Measurements from ENCODE around the gene GLIPR1L2.
A peak's percentile ranks its signal among the peaks of the same experiment; 100 is the strongest.
"Not testable (repeated sequence)": the region's sequence is repeated elsewhere in the genome, so short reads cannot be mapped to it uniquely, and the experiment has no call there.

Gene GLIPR1L2

DNA sequence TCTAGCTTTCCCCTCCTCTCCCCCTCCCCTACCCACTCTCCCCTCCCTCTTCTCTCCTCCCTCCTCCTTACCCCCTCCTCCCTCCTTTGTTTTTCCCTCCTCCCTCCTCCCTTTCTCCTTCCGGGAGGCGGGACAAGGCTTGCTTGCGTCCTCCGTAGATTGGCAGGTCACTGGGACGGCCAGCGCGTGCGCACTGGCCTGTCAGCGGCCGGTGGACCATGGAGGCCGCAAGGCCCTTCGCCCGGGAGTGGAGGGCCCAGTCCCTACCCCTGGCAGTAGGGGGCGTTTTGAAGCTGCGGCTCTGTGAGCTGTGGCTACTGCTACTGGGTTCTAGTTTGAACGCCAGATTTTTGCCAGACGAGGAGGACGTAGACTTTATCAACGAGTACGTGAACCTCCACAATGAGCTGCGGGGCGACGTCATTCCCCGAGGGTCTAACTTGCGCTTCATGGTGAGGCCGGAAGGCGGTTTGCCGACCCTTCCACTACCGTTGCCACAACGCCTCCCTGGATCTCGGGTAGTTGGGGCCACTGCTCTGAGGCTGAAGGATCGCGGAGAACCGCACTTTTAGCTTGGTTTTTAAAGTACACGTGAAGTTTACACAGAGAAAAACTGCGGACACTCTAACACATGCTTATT, at the start of gene GLIPR1L2:
Gene GLIPR1L2, plus strand, starts transcription at position 191 of the 640 bp plus-strand sequence. Its CDS starts 28 bp downstream, at position 219.
- peak; percentile 71 for DNase-seq (ENCODE audit: low read depth)

DNA sequence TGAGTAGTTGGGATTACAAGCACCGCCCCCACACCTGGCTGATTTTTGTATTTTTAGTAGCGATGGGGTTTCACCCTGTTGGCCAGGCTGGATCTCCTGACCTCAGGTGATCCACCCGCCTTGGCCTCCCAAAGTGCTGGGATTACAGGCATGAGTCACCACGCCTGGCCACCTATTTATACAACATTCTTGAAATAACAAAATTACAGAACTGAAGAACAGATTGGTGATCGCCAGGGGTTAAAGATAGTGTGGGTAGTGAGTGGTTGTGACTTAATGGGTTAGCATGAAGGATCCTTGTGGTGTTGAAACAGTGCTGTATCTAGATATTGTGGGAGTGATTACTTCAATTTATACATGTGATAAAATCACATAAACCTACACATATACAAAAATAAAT, 49.0 kb upstream of the GLIPR1L2 start:
- no peak for DNase-seq (ENCODE audit: low read depth)

DNA sequence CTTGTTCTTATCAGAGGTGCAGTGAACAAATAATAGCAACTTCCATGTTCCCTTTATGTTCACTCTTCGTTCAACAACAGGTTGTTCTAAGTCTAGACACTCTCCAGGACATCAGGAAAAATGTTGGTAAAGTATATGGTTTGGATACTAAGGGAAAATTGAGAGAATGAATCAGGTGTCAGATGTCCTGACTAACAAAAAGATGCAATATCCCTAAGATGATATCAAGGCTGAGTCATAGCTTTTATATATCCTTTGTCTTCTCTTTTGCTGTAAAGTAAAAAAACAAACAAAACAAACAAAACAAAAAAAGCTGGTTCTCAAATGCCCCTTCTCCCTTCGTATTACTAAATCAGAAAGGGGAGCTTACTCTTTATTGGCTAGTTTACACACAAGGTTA, 45.4 kb upstream of the GLIPR1L2 start:
- no peak for DNase-seq (ENCODE audit: low read depth)

DNA sequence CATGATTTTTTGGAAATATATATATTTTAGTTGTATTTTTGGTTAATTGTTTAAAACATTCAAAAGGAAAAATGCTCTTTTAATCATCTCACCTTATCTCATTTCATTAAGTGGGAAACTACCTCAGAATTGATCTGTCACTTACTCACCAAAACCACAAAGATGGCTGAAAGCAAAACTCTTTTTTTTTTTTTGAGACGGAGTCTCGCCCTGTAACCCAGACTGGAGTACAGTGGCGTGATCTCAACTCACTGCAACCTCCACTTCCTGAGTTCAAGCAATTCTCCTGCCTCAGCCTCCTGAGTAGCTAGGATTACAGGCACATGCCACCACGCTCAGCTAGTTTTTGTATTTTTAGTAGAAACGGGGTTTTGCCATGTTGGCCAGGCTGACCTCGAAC, 44.7 kb upstream of the GLIPR1L2 start:
- DNase-seq (ENCODE audit: low read depth): not testable (repeated sequence)

DNA sequence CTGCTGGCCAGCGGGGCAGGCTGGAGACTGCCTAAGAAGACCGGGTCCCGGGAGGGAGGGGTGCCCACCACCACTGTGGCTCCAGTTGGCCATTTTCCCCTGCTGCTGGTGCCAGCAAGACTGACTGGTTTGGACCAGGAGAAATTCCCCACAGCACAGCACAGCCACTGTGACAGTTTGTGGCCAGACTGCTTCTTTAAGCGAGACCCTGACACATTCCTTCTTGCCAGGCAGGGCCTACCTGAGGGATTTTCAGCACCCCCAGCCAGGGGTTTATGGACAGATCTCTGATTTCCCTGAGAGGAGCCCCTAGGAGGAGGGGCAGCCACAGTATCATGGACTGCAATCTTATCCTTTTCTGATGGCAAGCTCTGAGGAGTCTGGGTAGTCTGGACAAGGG, 40.9 kb upstream of the GLIPR1L2 start:
- DNase-seq (ENCODE audit: low read depth): no peak

DNA sequence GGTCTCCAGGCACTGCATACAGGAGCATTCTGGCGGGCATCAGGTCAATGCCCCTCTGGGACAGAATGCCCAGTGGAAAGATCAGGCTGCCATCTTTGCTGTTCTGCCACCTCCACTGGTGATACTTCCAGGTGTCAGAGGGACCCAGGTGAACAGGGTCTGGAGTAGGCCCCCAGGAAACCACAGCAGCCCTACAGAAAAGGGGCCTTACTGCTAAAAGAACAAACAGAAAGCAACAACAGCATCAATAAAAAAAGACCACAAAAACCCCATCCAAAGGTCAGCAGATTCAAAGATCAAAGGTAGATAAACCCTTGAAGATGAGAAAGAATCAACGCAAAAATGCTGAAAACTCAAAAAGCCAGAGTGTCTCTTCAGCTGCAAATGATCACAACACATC, 40.5 kb upstream of the GLIPR1L2 start:
- DNase-seq (ENCODE audit: low read depth): no peak

DNA sequence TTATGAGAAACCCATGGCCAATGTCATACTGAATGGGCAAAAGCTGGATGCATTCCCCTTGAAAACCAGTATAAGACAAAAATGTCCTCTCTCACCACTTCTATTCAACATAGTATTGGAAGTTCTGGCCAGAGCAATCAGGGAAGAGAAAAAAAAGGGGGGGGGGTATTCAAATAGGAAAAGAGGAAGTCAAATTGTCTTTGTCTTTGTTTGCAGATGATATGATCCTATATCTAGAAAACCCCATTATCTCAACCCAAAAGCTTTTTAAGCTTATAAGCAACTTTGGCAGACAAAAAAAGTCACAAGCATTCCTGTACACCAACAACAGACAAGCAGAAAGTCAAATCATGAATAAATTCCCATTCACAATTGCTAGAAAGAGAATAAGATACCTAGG, 36.9 kb upstream of the GLIPR1L2 start:
- DNase-seq (ENCODE audit: low read depth): no peak

DNA sequence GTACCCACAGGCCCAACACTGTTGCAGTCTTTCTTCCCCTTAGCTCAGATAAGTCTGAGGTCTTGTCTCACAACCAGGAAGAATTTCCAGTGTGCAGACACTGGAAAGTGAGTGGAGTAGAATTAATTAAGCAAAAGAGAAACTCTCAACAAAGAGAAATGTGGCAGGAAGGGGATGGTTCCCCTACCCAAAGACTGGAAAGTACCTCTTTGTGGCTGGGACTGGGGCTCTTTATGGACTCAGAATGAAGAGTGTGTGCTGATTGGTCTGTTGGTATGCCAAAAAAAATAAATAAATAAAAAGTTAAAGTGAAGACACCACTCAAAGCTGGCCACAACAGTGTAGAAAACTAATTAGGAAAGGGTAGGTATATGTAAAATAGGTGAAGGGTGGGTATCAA, 30.0 kb upstream of the GLIPR1L2 start:
- no peak for DNase-seq (ENCODE audit: low read depth)

DNA sequence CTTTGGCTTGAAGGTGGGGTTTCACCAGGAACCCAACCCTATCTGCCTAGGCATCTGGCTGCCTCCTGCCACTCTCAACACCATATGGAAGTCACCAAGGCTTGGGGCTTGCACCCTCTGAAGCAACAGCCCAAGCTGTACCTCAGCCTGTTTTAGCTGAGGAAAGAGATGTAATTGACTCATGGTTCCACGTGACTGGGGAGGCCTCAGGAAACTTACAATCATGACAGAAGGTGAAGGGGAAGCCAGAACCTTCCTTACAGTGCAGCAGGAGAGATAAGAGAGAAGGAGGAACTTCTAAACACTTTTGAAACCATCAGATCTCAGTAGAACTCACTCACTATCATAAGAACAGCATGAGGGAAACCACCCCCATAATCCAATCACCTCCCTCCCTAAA, 29.5 kb upstream of the GLIPR1L2 start:
- no peak for DNase-seq (ENCODE audit: low read depth)

DNA sequence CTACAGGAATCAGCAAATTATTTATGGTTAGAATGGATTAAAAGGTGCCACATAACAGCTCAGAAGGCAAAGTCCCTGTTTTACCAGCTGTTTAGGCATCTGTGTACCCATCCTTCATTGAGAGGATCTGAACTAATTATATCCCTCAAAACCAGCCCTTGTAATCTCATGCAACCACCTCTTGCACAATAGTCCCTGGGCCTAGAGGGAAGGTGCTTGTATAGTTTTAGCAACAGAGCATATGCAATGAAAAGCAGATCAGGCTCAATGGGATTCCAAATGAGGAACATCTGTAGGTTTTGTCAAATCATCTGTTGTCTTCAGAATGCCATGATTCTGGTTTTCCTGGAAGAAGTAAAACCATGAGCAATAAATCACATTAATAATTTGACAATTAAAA, 26.0 kb upstream of the GLIPR1L2 start:
- DNase-seq (ENCODE audit: low read depth): no peak

DNA sequence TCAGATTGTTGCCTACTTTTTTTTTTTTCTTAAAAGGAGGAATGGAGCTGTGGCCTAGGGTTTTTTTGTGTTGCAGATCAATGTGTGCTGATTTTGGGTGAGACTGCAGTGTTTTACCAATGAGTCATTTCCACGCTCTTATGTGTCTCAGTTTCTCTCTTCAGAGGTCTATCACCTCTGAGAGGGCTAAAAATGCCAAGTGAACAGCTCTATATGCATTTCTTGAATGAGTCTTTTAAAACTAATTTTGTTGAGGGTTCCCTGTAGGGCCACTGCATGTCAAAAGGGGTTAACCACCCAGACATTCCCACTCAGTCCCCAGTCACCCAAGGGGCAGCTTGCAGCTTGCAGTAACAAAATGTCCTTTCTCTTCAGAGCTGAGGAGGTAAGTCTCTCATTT, 24.3 kb upstream of the GLIPR1L2 start:
- DNase-seq (ENCODE audit: low read depth): no peak

DNA sequence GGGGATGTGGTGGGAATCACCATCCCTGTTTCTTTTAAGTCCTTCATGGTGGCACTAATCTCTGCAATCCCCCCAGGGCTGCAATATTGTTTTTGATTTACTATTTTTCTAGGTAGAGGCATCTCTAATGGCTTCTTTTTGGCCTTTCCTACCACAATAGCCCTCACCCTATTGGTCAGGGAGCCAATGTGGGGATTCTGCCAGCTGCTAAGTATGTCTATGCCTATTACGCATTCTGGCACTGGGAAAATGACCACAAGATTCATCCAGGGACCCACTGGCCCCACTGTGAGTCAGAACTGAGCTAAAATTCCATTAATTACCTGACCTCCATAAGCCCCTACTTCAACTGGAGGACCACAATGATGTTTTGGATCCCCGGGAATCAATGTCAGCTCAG, 15.9 kb upstream of the GLIPR1L2 start:
- DNase-seq (ENCODE audit: low read depth): no peak

DNA sequence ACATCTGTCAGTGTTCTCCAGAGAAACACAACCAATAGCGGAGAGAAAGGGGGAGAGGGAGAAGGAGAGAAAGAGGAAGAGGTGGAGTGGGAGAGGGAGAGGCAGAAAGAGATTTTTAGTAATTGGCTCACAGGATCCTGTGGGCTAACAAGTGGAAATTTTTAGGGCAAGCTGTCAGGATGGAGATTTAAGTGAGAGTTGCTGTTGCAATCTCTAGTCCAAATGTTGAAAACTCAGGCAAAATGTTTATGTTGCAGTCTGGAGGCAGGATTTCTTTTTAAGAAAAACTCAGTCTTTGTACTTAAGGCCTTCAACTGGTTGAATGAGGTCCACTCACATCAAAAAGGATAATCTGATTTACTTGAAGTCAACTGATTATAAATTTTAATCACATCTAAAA, 12.5 kb upstream of the GLIPR1L2 start:
- no peak for DNase-seq (ENCODE audit: low read depth)

DNA sequence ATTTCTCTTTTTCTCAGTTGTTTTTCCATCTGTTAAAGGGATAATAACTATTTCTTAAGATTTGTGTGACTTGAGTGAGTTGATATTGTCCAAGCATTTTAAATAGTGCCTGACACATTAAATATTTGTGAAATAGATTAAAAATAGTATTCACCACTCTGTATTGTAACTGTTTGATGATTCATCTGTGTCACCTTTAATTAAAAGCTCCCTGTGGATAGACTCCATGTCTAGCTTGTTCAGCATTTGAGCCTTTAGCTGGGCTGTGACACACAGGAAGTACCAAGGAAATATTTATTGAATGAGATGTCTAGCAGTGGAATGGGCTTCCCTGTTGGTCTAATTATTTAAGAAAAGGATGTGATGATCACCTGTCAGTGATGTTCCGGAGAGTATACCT, 1.8 kb upstream of the GLIPR1L2 start:
- DNase-seq (ENCODE audit: low read depth): no peak

DNA sequence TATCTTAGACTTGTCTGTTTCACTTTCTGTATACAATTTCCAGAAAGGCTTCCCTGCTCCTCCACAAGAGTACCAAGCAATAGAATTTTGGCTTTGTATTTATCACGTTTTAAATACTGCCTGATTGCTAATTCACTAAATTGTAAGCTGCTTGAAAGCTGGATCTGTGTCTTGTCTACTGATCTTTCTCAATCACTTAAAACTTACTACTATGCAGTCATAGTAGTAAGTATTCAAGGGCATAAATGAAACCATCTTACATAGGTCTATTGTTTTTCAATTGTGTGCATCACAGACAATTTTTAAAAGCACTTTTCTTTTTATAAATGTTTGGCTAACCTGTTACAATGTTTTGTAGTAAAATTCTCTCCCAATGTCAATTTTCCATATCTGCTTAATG, 1.2 kb upstream of the GLIPR1L2 start:
- DNase-seq (ENCODE audit: low read depth): no peak

DNA sequence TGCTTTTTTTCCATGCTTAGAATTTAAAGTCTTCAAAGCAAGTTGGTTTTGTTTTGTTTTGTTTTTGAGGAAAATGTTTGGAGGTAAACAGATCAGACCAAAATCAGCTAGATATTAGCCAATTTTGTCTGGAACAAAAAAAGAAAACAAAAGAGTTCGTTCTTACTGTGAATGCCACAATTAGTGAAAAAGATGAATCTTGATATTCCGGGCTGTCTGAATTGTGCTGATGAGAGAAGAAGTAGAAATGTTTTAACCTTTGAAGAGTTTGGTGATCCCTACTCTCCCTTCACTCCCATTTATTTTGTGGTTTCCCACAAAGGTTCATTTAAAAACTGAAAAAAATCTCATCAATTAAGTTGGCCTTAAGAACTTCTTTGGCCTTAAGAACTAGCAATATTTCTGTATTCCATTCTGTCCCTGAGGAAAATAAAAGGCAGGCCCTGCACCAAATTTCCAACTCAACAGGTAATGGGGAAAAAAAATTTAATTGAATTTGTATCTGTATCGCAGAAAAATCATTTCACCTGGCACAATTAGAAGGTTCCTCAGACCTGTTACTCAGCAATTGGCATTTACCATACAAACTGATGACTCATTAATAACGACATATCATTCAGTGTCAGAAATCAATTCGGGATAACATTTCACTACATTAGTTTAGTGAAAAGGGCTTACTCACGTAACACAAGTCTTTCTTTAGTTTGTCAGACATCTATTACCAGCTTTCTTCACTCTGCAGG, 562 bp upstream of the GLIPR1L2 start:
- DNase-seq (ENCODE audit: low read depth): no peak

DNA sequence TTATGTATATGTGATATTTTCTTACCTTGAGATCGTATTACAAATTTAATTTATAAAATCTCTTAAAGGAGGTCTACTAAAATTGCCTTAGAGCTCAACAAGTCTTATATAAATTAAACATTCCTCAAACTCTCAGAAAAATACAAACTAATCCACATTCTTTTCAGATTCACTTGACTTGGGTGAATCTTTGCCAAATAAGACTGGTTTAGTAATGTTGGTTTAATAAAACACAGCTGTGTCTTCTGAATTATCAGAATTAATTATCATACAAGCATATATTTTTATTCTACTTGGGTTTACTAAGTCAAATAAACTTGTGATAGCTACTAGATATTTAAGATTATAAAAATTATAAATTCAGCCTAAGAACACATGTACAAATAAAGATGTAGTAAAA, 13.3 kb downstream of the GLIPR1L2 start:
- DNase-seq (ENCODE audit: low read depth): no peak

DNA sequence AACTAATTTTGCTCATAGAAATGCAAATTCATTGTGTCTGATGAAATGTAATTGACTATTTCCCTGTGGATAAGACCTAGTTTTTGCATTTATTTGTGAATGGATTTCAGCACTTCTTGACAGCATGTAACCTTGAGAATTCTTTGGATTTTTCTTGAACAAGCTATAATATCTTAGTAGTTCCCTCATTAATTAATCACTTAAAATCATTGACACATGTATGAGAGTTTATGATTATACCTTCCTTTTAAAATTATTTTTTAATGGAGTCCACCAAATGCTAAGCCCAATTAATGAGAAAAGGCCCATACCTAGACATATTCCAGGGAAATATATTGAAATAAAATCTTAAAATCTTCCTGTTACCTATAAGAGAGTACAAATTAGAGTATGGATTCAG, 16.8 kb downstream of the GLIPR1L2 start:
- DNase-seq (ENCODE audit: low read depth): no peak

DNA sequence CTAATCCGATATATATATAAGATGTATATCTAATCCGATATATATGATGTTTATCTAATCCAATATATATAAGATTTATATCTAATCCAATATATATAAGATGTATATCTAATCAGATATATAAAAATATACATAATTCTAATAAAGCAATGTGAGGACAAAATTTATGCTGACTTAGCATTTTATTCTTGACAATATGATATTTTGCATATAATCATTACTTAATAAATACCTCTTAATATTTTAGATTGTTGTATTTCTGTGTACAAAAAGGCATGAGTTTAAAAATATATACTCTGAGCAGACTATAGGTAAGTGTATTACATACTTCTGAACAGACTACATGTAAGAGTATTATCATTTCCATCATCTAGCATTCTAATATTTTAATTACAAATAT, 18.9 kb downstream of the GLIPR1L2 start:
- DNase-seq (ENCODE audit: low read depth): no peak

DNA sequence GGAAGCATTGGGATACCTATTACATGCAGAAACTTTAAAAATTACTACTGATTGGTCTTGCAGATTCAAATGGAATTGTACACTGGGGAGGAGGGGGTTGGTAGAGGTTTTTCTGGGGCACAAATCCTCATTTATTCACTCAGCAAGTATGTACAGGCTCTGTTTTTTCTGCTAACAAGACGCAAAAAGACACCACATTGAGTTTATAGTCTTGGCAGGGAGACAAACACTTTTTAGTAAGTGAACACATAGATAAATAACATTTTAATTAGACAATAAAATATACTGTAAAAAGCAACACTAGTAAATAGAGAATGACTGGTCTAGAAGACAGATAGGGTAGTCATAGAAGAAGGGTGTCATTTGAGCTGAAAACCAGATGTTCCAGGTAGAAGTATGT, 23.8 kb downstream of the GLIPR1L2 start:
- no peak for DNase-seq (ENCODE audit: low read depth)

DNA sequence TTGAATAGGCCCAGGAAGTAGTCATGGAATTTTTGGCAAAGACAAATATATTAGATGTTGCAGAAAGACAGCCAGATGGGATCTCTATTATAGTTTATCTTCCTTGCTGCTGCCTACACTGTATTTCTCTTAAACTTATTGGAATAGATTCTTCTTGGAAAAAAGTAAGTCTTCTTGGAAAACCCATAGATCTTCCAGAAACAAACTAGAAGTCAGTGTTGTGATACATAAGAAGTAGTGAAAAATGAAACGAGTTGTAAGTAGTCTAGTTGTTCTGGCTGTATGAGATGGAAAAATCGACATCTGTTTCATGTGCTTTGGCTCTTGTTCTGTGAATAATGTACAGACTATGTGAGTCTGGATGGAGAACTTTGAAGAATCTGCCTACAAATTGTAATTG, 29.0 kb downstream of the GLIPR1L2 start:
- no peak for DNase-seq (ENCODE audit: low read depth)

DNA sequence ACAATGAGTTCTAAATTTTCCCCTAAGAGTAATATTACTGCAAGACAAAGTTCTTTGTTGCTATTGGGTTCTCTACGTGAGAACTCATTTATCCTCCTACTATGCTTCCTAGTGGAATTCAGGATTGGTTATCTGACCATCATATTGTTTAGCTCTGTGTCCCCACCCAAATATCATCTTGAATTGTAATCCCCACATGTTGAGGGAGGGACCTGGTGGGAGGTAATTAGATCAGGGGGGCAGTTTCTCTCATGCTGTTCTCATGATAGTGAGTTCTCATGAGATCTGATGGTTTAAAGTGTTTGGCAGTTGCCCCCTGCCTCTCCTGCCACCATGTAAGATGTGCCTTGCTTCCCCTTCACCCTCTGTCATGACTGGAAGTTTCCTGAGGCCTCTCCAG, 36.6 kb downstream of the GLIPR1L2 start:
- no peak for DNase-seq (ENCODE audit: low read depth)

DNA sequence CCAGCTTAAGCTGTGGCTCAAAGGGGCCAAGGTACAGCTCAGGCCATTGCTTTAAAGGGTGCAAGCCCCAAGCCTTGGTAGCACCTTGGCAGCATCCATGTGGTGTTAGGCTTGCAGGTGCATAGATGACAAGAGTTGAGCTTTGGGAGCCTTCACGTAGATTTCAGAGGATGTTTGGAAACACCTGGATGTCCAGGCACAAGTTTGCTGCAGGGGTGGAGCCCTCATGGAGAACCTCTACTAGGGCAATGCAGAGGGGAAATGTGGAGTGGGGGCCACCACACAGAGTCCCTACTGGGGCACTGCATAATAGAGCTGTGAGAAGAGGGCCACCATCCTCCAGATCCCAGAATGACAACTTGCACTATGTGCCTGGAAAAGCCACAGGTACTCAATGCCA, 37.9 kb downstream of the GLIPR1L2 start:
- DNase-seq (ENCODE audit: low read depth): no peak

DNA sequence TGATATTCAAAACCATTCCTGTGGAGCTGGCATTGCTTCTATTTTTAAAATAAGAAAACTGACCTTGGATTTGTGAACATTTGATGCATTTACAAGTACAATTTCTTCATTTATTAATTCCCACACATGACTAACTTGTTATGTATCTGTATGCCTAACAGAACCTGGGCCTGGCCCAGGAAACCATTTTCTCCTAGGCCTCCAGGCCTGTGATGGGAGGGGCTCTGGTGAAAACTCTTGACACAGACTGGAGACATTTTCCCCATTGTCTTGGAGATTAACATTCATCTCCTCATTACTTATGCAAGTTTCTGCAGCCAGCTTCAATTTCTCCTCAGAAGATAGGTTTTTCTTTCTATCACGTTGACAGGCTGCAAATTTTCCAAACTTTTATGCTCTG, 42.0 kb downstream of the GLIPR1L2 start:
- no peak for DNase-seq (ENCODE audit: low read depth)

Data from T-helper 22 cell (primary cell).